Measurements from ENCODE around the gene WIF1. TPM values are rescaled to one million over a fixed set of nuclear protein-coding genes. Genes with fewer than 3 reads are reported as not detected.

Gene WIF1
- polyA plus RNA-seq, 3 donors: not detected

DNA sequence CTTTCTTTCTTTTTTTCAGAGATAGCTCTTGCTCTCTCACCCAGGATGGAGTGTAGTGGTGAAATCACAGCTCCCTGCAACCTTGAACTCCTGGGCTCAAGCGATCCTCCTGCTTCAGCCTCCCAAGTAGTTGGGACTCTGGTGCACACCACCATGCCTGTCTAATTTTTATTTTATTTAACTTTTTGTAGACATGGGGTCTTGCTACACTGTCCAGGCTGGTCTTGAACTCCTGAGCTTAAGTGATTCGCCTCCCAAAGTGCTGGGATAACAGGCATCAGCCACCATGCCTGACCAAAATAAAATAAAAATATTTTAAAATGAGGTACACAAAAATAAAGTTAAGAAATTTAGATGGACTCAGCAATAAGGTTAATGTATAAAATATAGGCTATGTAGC, 43.1 kb upstream of the WIF1 start:
- H3K79me2 ChIP-seq (ENCODE audit: insufficient read depth, low read length): no peaks in the 10 kb centered on the region
- DNase-seq: no peak
- H3K4me1 ChIP-seq (ENCODE audit: control insufficient read depth in 1 of 2, insufficient read depth in 2 of 2, low read length in 2 of 2): peaks cover 5 to 6% of the 10 kb centered on the region in 2 donors
- no peak overlapping the region for H3K4me2 ChIP-seq (replicated peaks; ENCODE audit: extremely low read depth, low read length, poor library complexity, severe bottlenecking)
- H3K9me3 Mint-ChIP-seq: no peaks in the 10 kb centered on the region
- no peak overlapping the region for H2AFZ ChIP-seq (ENCODE audit: insufficient read depth, low read depth, low read length, poor library complexity, severe bottlenecking)
- H3K36me3 Mint-ChIP-seq: no peaks in the 10 kb centered on the region
- no peak overlapping the region for H3K9ac ChIP-seq (ENCODE audit: insufficient read depth, low read length, poor library complexity, severe bottlenecking)
- no peaks in the 10 kb centered on the region for H3K27me3 ChIP-seq (ENCODE audit: control insufficient read depth in 2 of 2, insufficient read depth in 2 of 2, low read length in 2 of 2)
- no peak for TF ChIP-seq CTCF (IDR thresholded peaks at IDR 0.05)
- H3K4me3 Mint-ChIP-seq: no peak overlapping the region
- H3K4me3 ChIP-seq (replicated peaks in 1 of 3; ENCODE audit: low read depth in 2 of 3, low read length in 3 of 3): no peak overlapping the region
- H3K27me3 Mint-ChIP-seq (ENCODE audit: low read depth in 3 of 3): peaks cover 1 to 7% (median 4%) of the 10 kb centered on the region in 3 donors
- WGBS (ENCODE audit: insufficient coverage): no CpG with 5 or more reads among the region's 2 CpGs
- H3K27ac ChIP-seq (ENCODE audit: low read depth in 1 of 2, low read length in 2 of 2): no peak overlapping the region
- no peaks in the 10 kb centered on the region for H3K36me3 ChIP-seq (replicated peaks in 1 of 2; ENCODE audit: control insufficient read depth in 1 of 2, insufficient read depth in 2 of 2, low read length in 2 of 2)
- H4K20me1 ChIP-seq (ENCODE audit: insufficient read depth, low read length): no peaks in the 10 kb centered on the region
- no peaks in the 10 kb centered on the region for H3K9me3 ChIP-seq (replicated peaks in 1 of 2; ENCODE audit: control insufficient read depth in 1 of 2, insufficient read depth in 1 of 2, low read length in 2 of 2)
- no peak overlapping the region for H3K27ac Mint-ChIP-seq
- H3K4me1 Mint-ChIP-seq: no peaks in the 10 kb centered on the region
- intact Hi-C loops (cut with micrococcal nuclease): no loop called here

- no peaks in the 10 kb centered on the region for H4K20me1 ChIP-seq (ENCODE audit: insufficient read depth, low read length)
- H3K9me3 ChIP-seq (replicated peaks in 1 of 2; ENCODE audit: control insufficient read depth in 1 of 2, insufficient read depth in 1 of 2, low read length in 2 of 2): no peaks in the 10 kb centered on the region
- H3K79me2 ChIP-seq (ENCODE audit: insufficient read depth, low read length): no peaks in the 10 kb centered on the region
- Mint-ChIP-seq H3K27ac (no peak overlapping the region), H3K4me1 (no peaks in the 10 kb centered on the region), H3K27me3 (ENCODE audit: low read depth in 3 of 3) (peaks cover 1 to 7% (median 4%) of the 10 kb centered on the region in 3 donors), H3K36me3 (no peaks in the 10 kb centered on the region), H3K9me3 (no peaks in the 10 kb centered on the region), H3K4me3 (no peak overlapping the region)
- no peak for DNase-seq
- no peak overlapping the region for H3K27ac ChIP-seq (ENCODE audit: low read depth in 1 of 2, low read length in 2 of 2)
- no peak overlapping the region for H3K4me2 ChIP-seq (replicated peaks; ENCODE audit: extremely low read depth, low read length, poor library complexity, severe bottlenecking)
- H2AFZ ChIP-seq (ENCODE audit: insufficient read depth, low read depth, low read length, poor library complexity, severe bottlenecking): no peak overlapping the region
- H3K4me3 ChIP-seq (replicated peaks in 1 of 3; ENCODE audit: low read depth in 2 of 3, low read length in 3 of 3): no peak overlapping the region
- H3K9ac ChIP-seq (ENCODE audit: insufficient read depth, low read length, poor library complexity, severe bottlenecking): no peak overlapping the region
- TF ChIP-seq CTCF (IDR thresholded peaks at IDR 0.05): no peak
- H3K36me3 ChIP-seq (replicated peaks in 1 of 2; ENCODE audit: control insufficient read depth in 1 of 2, insufficient read depth in 2 of 2, low read length in 2 of 2): no peaks in the 10 kb centered on the region
- no peaks in the 10 kb centered on the region for H3K4me1 ChIP-seq (ENCODE audit: control insufficient read depth in 1 of 2, insufficient read depth in 2 of 2, low read length in 2 of 2)
- H3K27me3 ChIP-seq (ENCODE audit: control insufficient read depth in 2 of 2, insufficient read depth in 2 of 2, low read length in 2 of 2): no peaks in the 10 kb centered on the region
- no CpG with 5 or more reads among the region's 1 CpG for WGBS (ENCODE audit: insufficient coverage)
- intact Hi-C loops (cut with micrococcal nuclease): no loop called here
Observed at GRCh38 chr12:65162609-65163008, 41.5 kb upstream of the WIF1 start.
